A673 (cell line): ENCODE results near the gene ASB5. TPM values are rescaled to one million over a fixed set of nuclear protein-coding genes. Genes with fewer than 3 reads are reported as not detected.

Source experiments
- BruUV-seq: library from RNA; stranded (reverse); fragments of 400-500 nt; replicated peaks from 2 replicates; lab custom pipeline; 2021; lab: Mats Ljungman, UMichigan
- CTCF ChIA-PET: fragments of 300-600 bp; sonication (Branson Sonifier 250); formaldehyde crosslinking; loops from one replicate; lab custom pipeline; 2022; ENCODE audit warnings: antibody characterized with exemption; lab: Charles Lee
- POLR2A ChIA-PET: fragments of 300-600 bp; sonication (Branson Sonifier 250); formaldehyde crosslinking; loops from one replicate; lab custom pipeline; 2022; ENCODE audit warnings: antibody characterized with exemption; ENCODE audit not compliant: low non-redundant PET; lab: Charles Lee
- DNase-seq: peaks from one replicate; pipeline ENCODE4 v3.0.0-alpha.2; 2015; ENCODE audit warnings: low spot score
- H3K27ac ChIP-seq: fragments of 200-600 bp; sonication (generic); 2 replicates; pipeline ENCODE4 v1.5.1; 2016; ENCODE audit warnings: mixed run types, low read depth, mild to moderate bottlenecking, mixed read lengths, antibody characterized with exemption, low read length; ENCODE audit not compliant: poor library complexity, severe bottlenecking
- H3K27me3 ChIP-seq: fragments of 200-600 bp; sonication (generic); replicated peaks from 2 replicates; pipeline ENCODE4 v1.6.1; 2017; ENCODE audit warnings: mixed run types, low read depth, mild to moderate bottlenecking, mixed read lengths, antibody characterized with exemption, low read length; ENCODE audit not compliant: insufficient read depth, poor library complexity
- H3K36me3 ChIP-seq: fragments of 200-600 bp; sonication (generic); 2 replicates; pipeline ENCODE4 v1.6.1; 2016; ENCODE audit warnings: mixed run types, mild to moderate bottlenecking, mixed read lengths, antibody characterized with exemption, low read length; ENCODE audit not compliant: insufficient read depth, poor library complexity, severe bottlenecking
- H3K4me1 ChIP-seq: fragments of 200-600 bp; sonication (generic); 2 replicates; pipeline ENCODE4 v1.6.1; 2017; ENCODE audit warnings: mixed run types, mild to moderate bottlenecking, mixed read lengths, antibody characterized with exemption, low read length; ENCODE audit not compliant: insufficient read depth, poor library complexity, severe bottlenecking
- H3K4me3 ChIP-seq: fragments of 200-600 bp; sonication (generic); 2 replicates; pipeline ENCODE4 v1.5.1; 2016; ENCODE audit warnings: low read depth, mixed run types, mild to moderate bottlenecking, mixed read lengths, low read length; ENCODE audit not compliant: poor library complexity, severe bottlenecking
- H3K9me3 ChIP-seq: fragments of 200-600 bp; sonication (generic); 2 replicates; pipeline ENCODE4 v1.6.1; 2016; ENCODE audit warnings: mixed run types, low read depth, mild to moderate bottlenecking, mixed read lengths, antibody characterized with exemption, low read length; ENCODE audit not compliant: poor library complexity, severe bottlenecking
- CTCF ChIP-seq: fragments of 300-800, 200-600 bp; sonication (generic); conservative IDR thresholded peaks from 2 replicates; pipeline ENCODE4 v1.5.1; 2017; ENCODE audit warnings: low read depth, mild to moderate bottlenecking, antibody characterized with exemption, low read length, moderate library complexity, mixed read lengths
- EZH2 ChIP-seq: fragments of 200-600 bp; sonication (generic); IDR thresholded peaks from 2 replicates; pipeline ENCODE4 v1.6.1; 2017; ENCODE audit warnings: borderline replicate concordance, low read depth, mild to moderate bottlenecking, mixed read lengths, antibody characterized with exemption, low read length; ENCODE audit not compliant: poor library complexity, severe bottlenecking
- intact Hi-C: fragments of 100-400 bp; cut with micrococcal nuclease; formaldehyde crosslinking; loops from one replicate; pipeline ENCODE4 v1.10.0; 2022; ENCODE audit not compliant: unreplicated experiment
- total RNA-seq: library from RNA; stranded (reverse); gene quantifications from 2 replicates; pipeline ENCODE4 v1.2.3, GENCODE V29; 2021

ASB5 gene
- total RNA-seq, 1 experiment from 2014 or later: not detected

- POLR2A ChIA-PET: no interaction called here
- TF ChIP-seq CTCF (no peak), EZH2 (no peak)
- H3K27me3 ChIP-seq: no peaks in the 10 kb centered on the region
- CTCF ChIA-PET: no interaction called here
- no peaks in the 10 kb centered on the region for H3K4me1 ChIP-seq
- BruUV-seq: no TSS peak
- no peak overlapping the region for H3K27ac ChIP-seq
- H3K9me3 ChIP-seq: no peaks in the 10 kb centered on the region
- intact Hi-C loops: no loop called here
- no peak for DNase-seq
- no peak overlapping the region for H3K4me3 ChIP-seq
- H3K36me3 ChIP-seq: no peaks in the 10 kb centered on the region
Observed at GRCh38 chr4:176306837-176307665, 38.0 kb upstream of the ASB5 start.

GRCh38 chr4:176303938-176304337 is 34.9 kb upstream of the ASB5 start:
- Histone ChIP-seq H3K27ac (no peak overlapping the region), H3K36me3 (no peaks in the 10 kb centered on the region), H3K9me3 (no peaks in the 10 kb centered on the region), H3K4me3 (no peak overlapping the region), H3K4me1 (no peaks in the 10 kb centered on the region), H3K27me3 (no peaks in the 10 kb centered on the region)
- ChIA-PET POLR2A (no interaction called here), CTCF (no interaction called here)
- TF ChIP-seq CTCF (no peak), EZH2 (no peak)
- intact Hi-C loops: no loop called here
- DNase-seq: no peak
- BruUV-seq: no TSS peak

- Histone ChIP-seq H3K4me1 (no peaks in the 10 kb centered on the region), H3K9me3 (no peaks in the 10 kb centered on the region), H3K27me3 (no peaks in the 10 kb centered on the region), H3K36me3 (no peaks in the 10 kb centered on the region), H3K4me3 (no peak overlapping the region), H3K27ac (no peak overlapping the region)
- no peak for DNase-seq
- CTCF ChIA-PET: no interaction called here
- intact Hi-C loops: no loop called here
- no peak for TF ChIP-seq CTCF
- TF ChIP-seq EZH2: no peak
- no TSS peak for BruUV-seq
- POLR2A ChIA-PET: no interaction called here
Observed at GRCh38 chr4:176302283-176303275, 33.6 kb upstream of the ASB5 start.
